GM18868 (cell line): Measurements from ENCODE around the gene SLC6A1.

Experiments
- ATAC-seq: cut with Tn5 transposase; IDR thresholded peaks from one replicate; pipeline ENCODE4 v1.9.1; 2021; ENCODE audit warnings: mild to moderate bottlenecking, moderate library complexity; ENCODE audit not compliant: unreplicated experiment

SLC6A1 gene

GRCh38 chr3:10970306-10970960 lies 22.1 kb upstream of the SLC6A1 start:
- ATAC-seq, result no peak

- ATAC-seq, result no peak
Observed at GRCh38 chr3:10972072-10972782, 20.3 kb upstream of the SLC6A1 start.

GRCh38 chr3:10973046-10973595 lies 19.4 kb upstream of the SLC6A1 start:
- ATAC-seq, result no peak

GRCh38 chr3:10974131-10974530 lies 18.4 kb upstream of the SLC6A1 start:
- ATAC-seq, result no peak

GRCh38 chr3:10974746-10975375 lies 17.7 kb upstream of the SLC6A1 start:
- no peak for ATAC-seq

- no peak for ATAC-seq
Observed at GRCh38 chr3:10975695-10976234, 16.8 kb upstream of the SLC6A1 start.

GRCh38 chr3:10976770-10977169 lies 15.8 kb upstream of the SLC6A1 start:
- no peak for ATAC-seq

- no peak for ATAC-seq
Observed at GRCh38 chr3:10977892-10978510, 14.5 kb upstream of the SLC6A1 start.

- ATAC-seq, result no peak
Observed at GRCh38 chr3:10978956-10979355, 13.6 kb upstream of the SLC6A1 start.

- no peak for ATAC-seq
Observed at GRCh38 chr3:10980312-10980711, 12.2 kb upstream of the SLC6A1 start.

GRCh38 chr3:10981031-10981430 lies 11.5 kb upstream of the SLC6A1 start:
- no peak for ATAC-seq

GRCh38 chr3:10981961-10982360 lies 10.6 kb upstream of the SLC6A1 start:
- no peak for ATAC-seq

GRCh38 chr3:10982782-10983181 lies 9.8 kb upstream of the SLC6A1 start:
- no peak for ATAC-seq

- ATAC-seq, result no peak
Observed at GRCh38 chr3:10983219-10983916, 9.2 kb upstream of the SLC6A1 start.

GRCh38 chr3:10984371-10984896 lies 8.1 kb upstream of the SLC6A1 start:
- no peak for ATAC-seq

- ATAC-seq, result no peak
Observed at GRCh38 chr3:10985181-10985580, 7.4 kb upstream of the SLC6A1 start.

GRCh38 chr3:10986592-10986991 lies 6.0 kb upstream of the SLC6A1 start:
- ATAC-seq, result no peak

- no peak for ATAC-seq
Observed at GRCh38 chr3:10988001-10988665, 4.4 kb upstream of the SLC6A1 start.

GRCh38 chr3:10988991-10989484 lies 3.5 kb upstream of the SLC6A1 start:
- ATAC-seq, result no peak
